ENCODE results near the gene GPR83.

GRCh38 chr11:94423507-94423906, 22.3 kb upstream of the GPR83 start:
- TF ChIP-seq CTCF (IDR thresholded peaks at IDR 0.05) (no peak), EP300 (IDR thresholded peaks at IDR 0.05) (no peak)

Measured in sigmoid colon (tissue), 4 donors.